SH-SY5Y (cell line): ENCODE results near the gene RANBP17.

Experiments
- GATA2 ChIP-seq: IDR thresholded peaks from 2 replicates; pipeline ENCODE4 v1.6.1; 2011; ENCODE audit warnings: mild to moderate bottlenecking, low read depth, low read length
- GATA3 ChIP-seq: IDR thresholded peaks from 2 replicates; pipeline ENCODE4 v1.6.1; 2011; ENCODE audit warnings: low read depth, mild to moderate bottlenecking, low read length, moderate library complexity

GRCh38 chr5:171031977-171032376 is 170.2 kb downstream of the RANBP17 start:
- no peak for TF ChIP-seq GATA2
- no peak for TF ChIP-seq GATA3
